HG02943 (cell line): ENCODE results near the gene ARRB2.
"Not testable (repeated sequence)": the region's sequence is repeated elsewhere in the genome, so short reads cannot be mapped to it uniquely, and the experiment has no call there.

Source experiments
- ATAC-seq: cut with Tn5 transposase; IDR thresholded peaks from one replicate; pipeline ENCODE4 v1.9.1; 2021; ENCODE audit warnings: mild to moderate bottlenecking, low read depth, moderate library complexity; ENCODE audit not compliant: unreplicated experiment

ARRB2 gene

GRCh38 chr17:4699401-4700056, 10.9 kb upstream of the ARRB2 start:
- not testable (repeated sequence) for ATAC-seq

- ATAC-seq, result no peak
These were observed 9.3 kb upstream of the ARRB2 start for GRCh38 chr17:4701116-4701515.

GRCh38 chr17:4703330-4703691, 7.1 kb upstream of the ARRB2 start:
- ATAC-seq, result no peak

GRCh38 chr17:4704574-4704907, 5.9 kb upstream of the ARRB2 start:
- not testable (repeated sequence) for ATAC-seq

GRCh38 chr17:4704991-4705390, 5.4 kb upstream of the ARRB2 start:
- ATAC-seq, result no peak

GRCh38 chr17:4706121-4706520, 4.3 kb upstream of the ARRB2 start:
- no peak for ATAC-seq

GRCh38 chr17:4708436-4708835, 2.0 kb upstream of the ARRB2 start:
- ATAC-seq, result no peak

GRCh38 chr17:4710693-4711634, 532 bp downstream of the ARRB2 start:
- no peak for ATAC-seq

- ATAC-seq, result no peak
These were observed 1.3 kb downstream of the ARRB2 start for GRCh38 chr17:4711661-4712181.

- no peak for ATAC-seq
These were observed 2.1 kb downstream of the ARRB2 start for GRCh38 chr17:4712526-4712925.

- ATAC-seq, result not testable (repeated sequence)
These were observed 4.1 kb downstream of the ARRB2 start for GRCh38 chr17:4714340-4715062.

- ATAC-seq, result no peak
These were observed 4.8 kb downstream of the ARRB2 start for GRCh38 chr17:4715063-4715744.

- ATAC-seq, result no peak
These were observed 5.6 kb downstream of the ARRB2 start for GRCh38 chr17:4716081-4716480.

GRCh38 chr17:4717791-4718190, 7.4 kb downstream of the ARRB2 start:
- ATAC-seq, result no peak

- no peak for ATAC-seq
These were observed 7.8 kb downstream of the ARRB2 start for GRCh38 chr17:4718276-4718675.

- ATAC-seq, result no peak
These were observed 8.7 kb downstream of the ARRB2 start for GRCh38 chr17:4719146-4719545.

- ATAC-seq, result no peak
These were observed 9.3 kb downstream of the ARRB2 start for GRCh38 chr17:4719684-4720221.

- no peak for ATAC-seq
These were observed 10.4 kb downstream of the ARRB2 start for GRCh38 chr17:4720787-4721186.

GRCh38 chr17:4721203-4722135, 11.0 kb downstream of the ARRB2 start:
- no peak for ATAC-seq
